ENCODE measurements around the gene VWA7.

GRCh38 chr6:31769684-31770371, 7.3 kb downstream of the VWA7 start:
- TF ChIP-seq GATA3 (IDR thresholded peaks at IDR 0.05; ENCODE audit: low read depth, low read length): no peak
- TF ChIP-seq GATA2 (IDR thresholded peaks at IDR 0.05; ENCODE audit: low read depth, low read length): no peak

Data from SH-SY5Y (cell line).